GM12872 (cell line): ENCODE data around the gene RWDD4.

Experiments
- TF ChIP-seq, protein P1 (sequence below): IDR thresholded peaks from 3 replicates; pipeline ENCODE4 v1.5.1; 2011; ENCODE audit warnings: low read depth, mild to moderate bottlenecking, low read length, moderate library complexity; ENCODE audit not compliant: insufficient read depth

The RWDD4 gene

DNA sequence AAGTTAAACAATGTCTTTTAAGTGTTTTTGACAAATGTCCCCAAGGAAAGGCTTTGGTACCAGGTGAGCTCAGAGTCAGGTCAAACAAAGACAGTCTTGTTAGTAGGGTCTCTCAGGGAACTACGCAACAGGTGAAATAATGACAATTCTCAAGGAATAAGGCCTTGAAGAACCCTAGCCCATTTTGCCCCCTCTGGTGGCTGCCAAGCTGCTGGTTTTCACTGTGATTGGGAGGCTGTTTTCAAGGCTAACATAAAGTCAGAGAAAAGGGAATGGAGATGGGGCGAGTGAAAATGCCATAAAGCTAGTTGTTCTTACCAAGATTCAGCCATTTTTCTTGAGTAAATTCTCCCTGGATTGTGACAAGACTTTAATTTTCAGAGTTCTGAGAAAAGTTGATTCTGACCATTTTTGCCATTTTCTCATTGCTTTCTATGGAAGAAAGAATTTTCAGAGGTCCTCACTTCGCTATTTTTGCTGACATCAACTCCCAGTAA lies 58.7 kb downstream of the RWDD4 start:
- TF ChIP-seq, protein P1, sequence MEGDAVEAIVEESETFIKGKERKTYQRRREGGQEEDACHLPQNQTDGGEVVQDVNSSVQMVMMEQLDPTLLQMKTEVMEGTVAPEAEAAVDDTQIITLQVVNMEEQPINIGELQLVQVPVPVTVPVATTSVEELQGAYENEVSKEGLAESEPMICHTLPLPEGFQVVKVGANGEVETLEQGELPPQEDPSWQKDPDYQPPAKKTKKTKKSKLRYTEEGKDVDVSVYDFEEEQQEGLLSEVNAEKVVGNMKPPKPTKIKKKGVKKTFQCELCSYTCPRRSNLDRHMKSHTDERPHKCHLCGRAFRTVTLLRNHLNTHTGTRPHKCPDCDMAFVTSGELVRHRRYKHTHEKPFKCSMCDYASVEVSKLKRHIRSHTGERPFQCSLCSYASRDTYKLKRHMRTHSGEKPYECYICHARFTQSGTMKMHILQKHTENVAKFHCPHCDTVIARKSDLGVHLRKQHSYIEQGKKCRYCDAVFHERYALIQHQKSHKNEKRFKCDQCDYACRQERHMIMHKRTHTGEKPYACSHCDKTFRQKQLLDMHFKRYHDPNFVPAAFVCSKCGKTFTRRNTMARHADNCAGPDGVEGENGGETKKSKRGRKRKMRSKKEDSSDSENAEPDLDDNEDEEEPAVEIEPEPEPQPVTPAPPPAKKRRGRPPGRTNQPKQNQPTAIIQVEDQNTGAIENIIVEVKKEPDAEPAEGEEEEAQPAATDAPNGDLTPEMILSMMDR, result peak; percentile 43; the same call in 2 of the 3 replicates

DNA sequence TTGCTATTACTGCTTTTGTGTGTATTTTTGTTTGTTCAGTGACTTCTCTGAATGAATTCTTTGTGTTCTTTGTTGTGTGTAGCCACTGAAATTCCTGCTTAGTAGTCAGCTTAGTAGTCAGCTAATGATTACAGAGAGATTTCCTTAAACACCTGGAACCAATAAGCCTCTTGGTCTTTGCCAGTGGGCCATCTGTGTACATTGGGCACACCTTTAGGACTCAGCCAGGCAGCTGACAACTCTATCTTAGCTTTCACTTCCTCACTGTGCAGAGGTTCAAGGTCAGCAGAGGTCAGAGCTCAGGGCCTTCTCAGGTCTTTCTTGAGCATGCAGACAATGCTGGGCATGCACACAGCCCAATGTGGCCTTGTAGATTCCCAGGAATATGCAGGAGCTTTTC lies 59.3 kb downstream of the RWDD4 start:
- TF ChIP-seq, protein P1, result no peak

DNA sequence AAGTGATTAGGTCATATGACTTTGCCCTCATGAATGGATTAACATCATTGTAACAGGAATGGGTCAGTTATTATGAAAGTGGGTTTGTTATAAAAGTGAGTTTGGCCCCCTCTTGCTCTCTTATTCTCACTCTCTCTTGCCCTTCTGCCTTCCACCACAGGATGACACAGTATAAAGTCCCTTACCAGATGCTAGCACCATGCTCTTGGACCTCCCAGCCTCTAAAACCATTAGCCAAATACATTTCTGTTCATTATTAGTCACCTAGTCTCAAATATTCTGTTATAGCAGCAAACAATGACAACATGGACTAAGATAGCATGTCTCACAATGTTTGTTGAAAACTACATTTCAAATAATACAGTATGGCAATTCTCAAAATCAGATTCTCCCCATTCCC lies 59.7 kb downstream of the RWDD4 start:
- TF ChIP-seq, protein P1, result no peak

DNA sequence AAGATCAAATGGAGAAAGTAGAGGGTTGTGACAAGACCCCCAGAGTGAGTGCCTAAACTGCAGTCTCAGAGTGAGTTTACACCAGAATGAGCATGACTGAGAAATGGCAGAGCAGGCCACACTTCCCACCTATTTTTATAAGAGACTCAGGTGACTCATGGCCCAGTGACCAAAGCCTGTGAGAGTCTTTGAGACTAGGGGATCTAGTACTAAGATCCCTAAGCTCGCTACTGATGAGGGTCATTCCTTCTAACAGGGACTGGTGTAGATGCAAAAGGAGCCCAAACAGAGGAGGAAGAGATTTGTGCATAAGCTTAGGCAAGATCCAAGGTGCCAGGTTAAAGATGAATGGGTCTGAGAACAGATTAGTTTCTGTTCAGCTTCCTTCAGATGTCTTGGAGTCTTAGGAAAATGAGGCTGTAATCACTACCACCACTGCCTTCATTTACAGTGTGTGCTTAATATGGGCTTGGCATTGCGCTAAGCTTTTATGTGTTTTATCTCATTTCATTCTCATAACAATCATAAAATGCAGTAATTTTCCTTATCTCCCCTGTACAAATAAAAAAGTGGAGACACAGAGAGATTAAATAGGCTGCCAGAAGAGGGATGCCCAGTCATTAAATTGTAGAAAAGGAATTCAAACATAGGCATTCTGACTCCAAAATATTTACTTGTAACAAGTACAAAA lies 62.8 kb downstream of the RWDD4 start:
- TF ChIP-seq, protein P1, result no peak

DNA sequence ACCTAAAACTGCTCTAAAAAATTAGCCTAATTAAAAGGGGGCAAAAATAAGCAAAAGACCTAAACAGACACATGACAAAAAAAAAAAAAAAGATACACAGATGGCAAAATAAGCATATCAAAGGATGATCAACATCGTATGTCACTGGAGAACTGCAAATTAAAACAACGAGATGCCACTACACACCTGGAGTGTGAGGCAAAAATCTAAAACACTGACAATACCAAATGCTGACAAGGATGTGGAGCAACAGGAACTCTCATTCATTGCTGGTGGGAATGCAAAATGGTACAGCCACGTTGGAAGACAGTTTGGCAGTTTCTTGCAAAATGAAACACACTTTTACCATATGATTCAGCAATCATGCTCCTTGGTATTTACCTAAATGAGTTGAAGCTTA lies 64.2 kb downstream of the RWDD4 start:
- TF ChIP-seq, protein P1, result no peak

DNA sequence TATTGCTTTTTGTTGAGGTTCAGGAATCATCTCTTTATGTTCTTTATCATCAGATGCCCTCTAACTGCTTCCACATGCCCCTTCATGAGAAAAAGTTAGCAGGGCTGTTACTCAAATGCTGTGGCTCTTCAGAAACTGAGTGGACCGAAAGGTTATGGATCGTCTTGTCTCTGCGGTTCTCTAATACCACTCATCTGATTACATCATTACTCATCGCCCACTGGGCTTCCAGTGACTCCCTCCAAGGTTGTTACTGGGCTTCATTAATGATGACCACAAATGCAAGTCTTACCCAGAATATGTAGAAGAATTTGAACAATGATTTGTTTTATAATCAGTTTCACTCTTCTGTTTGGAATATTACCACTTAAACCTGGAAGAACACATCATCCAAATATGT lies 67.7 kb downstream of the RWDD4 start:
- TF ChIP-seq, protein P1, result no peak
